Measurements from ENCODE around the gene PLEKHA7. TPM values are rescaled to one million over a fixed set of nuclear protein-coding genes. Genes with fewer than 3 reads are reported as not detected.

Gene PLEKHA7
- polyA plus RNA-seq, 1 donor, result 4.0 TPM

GRCh38 chr11:16774936-16775613 lies 239.1 kb downstream of the PLEKHA7 start:
- no peak for DNase-seq (ENCODE audit: low read depth)

- DNase-seq (ENCODE audit: low read depth), result no peak
Measured at GRCh38 chr11:16773981-16774935, 240.0 kb downstream of the PLEKHA7 start.

- no peak for DNase-seq (ENCODE audit: low read depth)
Measured at GRCh38 chr11:16772141-16772512, 242.1 kb downstream of the PLEKHA7 start.

GRCh38 chr11:16771350-16772140 lies 242.7 kb downstream of the PLEKHA7 start:
- no peak for DNase-seq (ENCODE audit: low read depth)

GRCh38 chr11:16770016-16770415 lies 244.2 kb downstream of the PLEKHA7 start:
- DNase-seq (ENCODE audit: low read depth), result no peak

- DNase-seq (ENCODE audit: low read depth), result no peak
Measured at GRCh38 chr11:16769386-16769785, 244.8 kb downstream of the PLEKHA7 start.

GRCh38 chr11:16767957-16768356 lies 246.3 kb downstream of the PLEKHA7 start:
- DNase-seq (ENCODE audit: low read depth), result no peak

GRCh38 chr11:16767137-16767536 lies 247.1 kb downstream of the PLEKHA7 start:
- DNase-seq (ENCODE audit: low read depth), result no peak

- no peak for DNase-seq (ENCODE audit: low read depth)
Measured at GRCh38 chr11:16764888-16765287, 249.3 kb downstream of the PLEKHA7 start.

GRCh38 chr11:16763746-16764145 lies 250.5 kb downstream of the PLEKHA7 start:
- no peak for DNase-seq (ENCODE audit: low read depth)

- no peak for DNase-seq (ENCODE audit: low read depth)
Measured at GRCh38 chr11:16759857-16760508, 254.2 kb downstream of the PLEKHA7 start.

- DNase-seq (ENCODE audit: low read depth), result no peak
Measured at GRCh38 chr11:16758382-16759024, 255.7 kb downstream of the PLEKHA7 start.

- DNase-seq (ENCODE audit: low read depth), result no peak
Measured at GRCh38 chr11:16750417-16750816, 263.8 kb downstream of the PLEKHA7 start.

- no peak for DNase-seq (ENCODE audit: low read depth)
Measured at GRCh38 chr11:16749666-16750065, 264.5 kb downstream of the PLEKHA7 start.

- no peak for DNase-seq (ENCODE audit: low read depth)
Measured at GRCh38 chr11:16749092-16749491, 265.1 kb downstream of the PLEKHA7 start.

GRCh38 chr11:16745950-16746605 lies 268.1 kb downstream of the PLEKHA7 start:
- DNase-seq (ENCODE audit: low read depth), result no peak

GRCh38 chr11:16744128-16744725 lies 270.0 kb downstream of the PLEKHA7 start:
- no peak for DNase-seq (ENCODE audit: low read depth)

GRCh38 chr11:16743478-16743877 lies 270.7 kb downstream of the PLEKHA7 start:
- no peak for DNase-seq (ENCODE audit: low read depth)

- DNase-seq (ENCODE audit: low read depth), result no peak
Measured at GRCh38 chr11:16741473-16741872, 272.7 kb downstream of the PLEKHA7 start.

All from forelimb muscle (tissue), 1 donor.